COLO829 (cell line): ENCODE results near the gene IFI30.

ENCODE experiments used
- DNase-seq: peaks from one replicate; pipeline ENCODE4 v3.0.0; 2012; ENCODE audit warnings: low spot score

IFI30 gene

DNA sequence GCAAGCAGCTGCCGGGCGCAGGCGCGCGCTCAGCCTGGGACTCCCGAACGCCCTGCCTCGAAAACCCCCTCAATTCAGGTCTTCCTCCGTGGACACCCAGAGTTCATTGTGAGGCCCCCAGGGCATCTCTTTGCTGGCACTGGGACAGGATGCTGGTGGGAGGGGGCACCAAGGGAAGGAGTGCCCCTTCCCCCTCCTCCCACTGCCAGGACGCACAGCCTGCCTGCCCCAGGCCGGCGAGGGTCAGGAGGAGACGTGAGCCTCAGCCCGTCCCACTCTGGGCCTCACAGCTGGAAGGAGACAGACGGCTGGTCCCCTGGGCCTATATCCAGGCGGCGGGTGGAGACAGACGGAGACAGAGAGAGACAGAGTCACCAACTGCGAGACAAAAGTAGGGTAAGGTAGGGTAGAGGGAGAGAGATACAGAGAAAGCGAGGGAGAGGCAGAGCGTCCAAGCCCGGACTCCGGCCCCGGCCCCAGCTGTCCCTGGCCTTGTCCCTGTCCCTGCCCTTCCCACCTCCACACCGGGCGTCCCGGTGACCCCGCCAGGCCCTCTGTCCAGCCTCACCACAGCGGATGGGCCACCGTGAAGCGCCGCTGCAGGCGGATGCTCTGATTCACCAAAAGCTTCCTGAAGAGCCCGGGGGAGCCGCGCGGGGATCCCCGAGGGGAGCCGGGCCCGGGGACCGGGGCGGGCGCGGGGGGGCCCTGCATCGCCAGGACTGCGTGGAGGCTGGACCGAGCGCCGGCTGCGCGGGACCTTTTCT is 52.3 kb downstream of the IFI30 start, which contains the start of gene PDE4C:
TSS of gene PDE4C (minus strand) at position 737 of the 767 bp plus-strand sequence. CDS start at position 714, 23 bp downstream.
- no peak for DNase-seq

DNA sequence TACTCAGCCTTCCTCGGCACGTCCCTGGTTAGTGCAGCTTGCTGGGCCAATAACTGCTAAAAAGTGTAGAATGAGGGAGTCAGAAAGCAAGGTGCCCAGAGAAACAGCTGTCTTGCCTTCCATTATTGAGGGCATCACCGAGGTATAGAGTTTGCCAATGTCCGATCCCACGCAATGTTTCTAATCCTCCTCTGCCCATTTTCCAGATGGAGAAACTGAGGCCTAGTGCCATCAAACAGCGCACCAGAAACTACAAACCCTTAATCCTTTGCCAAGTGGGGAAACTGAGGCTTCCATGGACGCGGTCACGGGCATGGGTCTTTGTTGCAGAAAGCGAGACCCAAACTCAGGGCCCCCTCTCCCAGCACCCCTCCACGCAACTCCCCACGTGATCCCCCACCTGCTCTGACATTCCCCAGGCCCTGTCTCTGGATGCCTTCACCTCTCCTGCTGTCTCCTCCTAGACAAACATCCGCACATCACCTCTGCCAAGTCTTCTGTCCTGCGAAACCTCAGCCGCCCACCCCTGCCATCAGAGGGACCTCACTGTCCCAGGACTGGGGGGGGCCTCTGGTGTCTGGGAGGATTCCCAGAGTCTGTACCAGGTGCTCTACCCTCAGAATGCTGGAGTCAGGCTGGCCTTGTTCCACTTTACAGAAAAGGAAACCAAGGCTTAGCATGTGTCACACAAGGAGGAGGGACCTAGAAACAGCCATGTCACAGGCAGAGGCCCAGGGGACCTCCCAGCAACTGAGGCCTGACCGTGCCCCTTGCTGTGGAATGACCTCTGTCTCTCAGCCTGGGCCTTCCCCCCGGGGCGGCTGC is 53.6 kb downstream of the IFI30 start:
- no peak for DNase-seq
